Spleen (tissue), 11 donors: ENCODE data around the gene ZCCHC7. TPM values are rescaled to one million over a fixed set of nuclear protein-coding genes. Genes with fewer than 3 reads are reported as not detected.

Source experiments
- DNase-seq: peaks from one replicate; pipeline ENCODE4 v3.0.0-alpha.2; 2020
- H3K27ac ChIP-seq, 8 donors: fragments of 200-600 bp; sonication (generic) in 7 of 8; 1 replicate in 4 of 8; 2 replicates in 4 of 8; pipeline versions ENCODE4 v1.5.0 to v1.8.0; 2016 to 2021; ENCODE audit warnings: inconsistent platforms in 4 of 8, mild to moderate bottlenecking in 4 of 8, moderate library complexity in 1 of 8
- H3K27me3 ChIP-seq, 7 donors: fragments of 200-600 bp; sonication (generic) in 6 of 7; replicated peaks in 1 of 7; 1 replicate in 4 of 7; 2 replicates in 3 of 7; pipeline versions ENCODE4 v1.5.0 to v1.8.0; 2016 to 2021; ENCODE audit warnings: inconsistent platforms in 3 of 7, mild to moderate bottlenecking in 1 of 7
- H3K36me3 ChIP-seq, 6 donors: fragments of 200-600 bp; sonication (generic) in 5 of 6; 1 replicate in 4 of 6; 2 replicates in 2 of 6; pipeline versions ENCODE4 v1.5.0 to v1.8.0; 2016 to 2021; ENCODE audit warnings: inconsistent platforms in 2 of 6
- H3K4me1 ChIP-seq, 6 donors: fragments of 200-600 bp; sonication (generic) in 5 of 6; 1 replicate in 3 of 6; 2 replicates in 3 of 6; pipeline versions ENCODE4 v1.5.0 to v1.8.0; 2016 to 2021; ENCODE audit warnings: inconsistent platforms in 3 of 6
- H3K4me3 ChIP-seq, 8 donors: fragments of 200-600 bp; sonication (generic) in 7 of 8; 1 replicate in 4 of 8; 2 replicates in 4 of 8; pipeline versions ENCODE4 v1.5.0 to v1.8.0; 2016 to 2021; ENCODE audit warnings: inconsistent platforms in 4 of 8, mild to moderate bottlenecking in 4 of 8, moderate library complexity in 2 of 8
- H3K9me3 ChIP-seq, 8 donors: fragments of 200-600 bp; sonication (generic) in 7 of 8; 1 replicate in 4 of 8; 2 replicates in 4 of 8; pipeline versions ENCODE4 v1.5.0 to v1.8.0; 2016 to 2021; ENCODE audit warnings: inconsistent platforms in 4 of 8
- POLR2A ChIP-seq, 3 donors: fragments of 450-650 bp; IDR thresholded peaks; one replicate each; pipeline ENCODE4 v1.5.1; 2017; ENCODE audit warnings: antibody characterized with exemption in 3 of 3, mild to moderate bottlenecking in 1 of 3
- POLR2AphosphoS5 ChIP-seq, 3 donors: sonication (generic); formaldehyde crosslinking; IDR thresholded peaks; one replicate each; pipeline ENCODE4 v1.5.1; 2017; ENCODE audit warnings: antibody characterized with exemption in 3 of 3
- WGBS, 5 donors: extraction: QIAGEN DNeasy Blood & Tissue Kit in 3 of 5; methylation state at CpG; one replicate each; pipeline versions ENCODE4 v1.1.5 to v1.1.7; 2013 to 2018; 5-methylcytosine and 5-hydroxymethylcytosine counted together
- intact Hi-C: fragments of 100-400 bp; cut with DNase I; formaldehyde crosslinking; loops from one replicate; pipeline ENCODE4 v1.15.0; 2023; ENCODE audit warnings: low total_unique reads
- polyA plus RNA-seq, 3 donors: library from polyadenylated mRNA; stranded (reverse); fragments of 200-250 nt; gene quantifications; one replicate each; pipeline ENCODE4 v1.2.1, GENCODE V29; 2013
- total RNA-seq, 7 donors: library from RNA; depleted of rRNA in 3 of 7; stranded (reverse); fragments of >200 nt in 3 of 7; fragmentation: NEBNext Ultra II Directional in 4 of 7; extraction: Animal tissue kit (Norgen Biotek cat#: 25700) in 4 of 7; gene quantifications; one replicate each; pipeline versions ENCODE4 v1.1.0 to v1.2.1, GENCODE V29; 2016 to 2021
- TF ChIP-seq, protein P1 (sequence below), 11 experiments: fragments of 200-600 bp in 7 of 11; fragments of 450-650 bp in 4 of 11; sonication (generic) in 4 of 11; IDR thresholded peaks in 8 of 11; conservative IDR thresholded peaks in 3 of 11; 1 replicate in 7 of 11; 2 replicates in 4 of 11; pipeline versions ENCODE4 v1.4.0 to v1.8.0; 2016 to 2021; ENCODE audit warnings: antibody characterized with exemption in 11 of 11, inconsistent platforms in 4 of 11, mild to moderate bottlenecking in 1 of 11
- donor health status: healthy with polysubstance abuse.
- donor health status: DM: no; HTN: no; CAD: no; lungs with moderate emphysema.
- donor health status: DM: no; HTN: no; CAD: no.
- donor health status: Bipolar disorder and iron deficiency.
- donor health status: healthy.
- donor health status: DM: no; HTN: no; CAD: no.
- donor health status: DM: yes; HTN: yes; CAD: no.

The ZCCHC7 gene
- total and polyA plus RNA-seq, 10 donors, result 17.0 to 50.6 (median 38.1) TPM

DNA sequence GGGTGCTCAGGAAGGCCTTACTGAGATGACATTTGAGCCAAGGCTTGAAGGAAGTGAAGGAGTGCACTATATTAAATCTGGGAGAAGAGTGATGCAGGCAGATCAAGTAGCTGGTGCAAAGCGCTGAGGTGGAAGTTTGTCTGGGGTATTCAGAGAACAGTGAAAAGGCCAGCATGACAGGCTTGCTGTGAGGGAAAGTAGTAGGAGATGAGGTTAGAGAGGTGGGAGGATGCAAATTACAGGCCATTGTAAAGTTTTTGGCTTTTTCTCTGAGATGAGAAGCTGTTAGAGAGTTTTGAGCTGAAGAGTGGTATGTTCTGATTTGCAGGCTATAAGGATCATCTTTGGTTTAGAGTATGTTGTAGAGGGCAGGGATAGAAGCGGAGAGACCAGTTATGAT, 221.3 kb downstream of the ZCCHC7 start:
- no peak for DNase-seq
- Histone ChIP-seq H3K27ac (peak overlapping the region in 2 of 8 donors; percentile 14 to 32), H3K36me3 (peaks cover 0 to 11% (median 0%) of the 10 kb centered on the region in 6 donors), H3K4me1 (peaks cover 3 to 68% (median 27%) of the 10 kb centered on the region in 6 donors), H3K9me3 (no peaks in the 10 kb centered on the region), H3K27me3 (no peaks in the 10 kb centered on the region), H3K4me3 (no peak overlapping the region)
- TF ChIP-seq POLR2AphosphoS5 (IDR thresholded peaks at IDR 0.05), result no peak
- no peak for TF ChIP-seq POLR2A (IDR thresholded peaks at IDR 0.05)
- TF ChIP-seq, protein P1, sequence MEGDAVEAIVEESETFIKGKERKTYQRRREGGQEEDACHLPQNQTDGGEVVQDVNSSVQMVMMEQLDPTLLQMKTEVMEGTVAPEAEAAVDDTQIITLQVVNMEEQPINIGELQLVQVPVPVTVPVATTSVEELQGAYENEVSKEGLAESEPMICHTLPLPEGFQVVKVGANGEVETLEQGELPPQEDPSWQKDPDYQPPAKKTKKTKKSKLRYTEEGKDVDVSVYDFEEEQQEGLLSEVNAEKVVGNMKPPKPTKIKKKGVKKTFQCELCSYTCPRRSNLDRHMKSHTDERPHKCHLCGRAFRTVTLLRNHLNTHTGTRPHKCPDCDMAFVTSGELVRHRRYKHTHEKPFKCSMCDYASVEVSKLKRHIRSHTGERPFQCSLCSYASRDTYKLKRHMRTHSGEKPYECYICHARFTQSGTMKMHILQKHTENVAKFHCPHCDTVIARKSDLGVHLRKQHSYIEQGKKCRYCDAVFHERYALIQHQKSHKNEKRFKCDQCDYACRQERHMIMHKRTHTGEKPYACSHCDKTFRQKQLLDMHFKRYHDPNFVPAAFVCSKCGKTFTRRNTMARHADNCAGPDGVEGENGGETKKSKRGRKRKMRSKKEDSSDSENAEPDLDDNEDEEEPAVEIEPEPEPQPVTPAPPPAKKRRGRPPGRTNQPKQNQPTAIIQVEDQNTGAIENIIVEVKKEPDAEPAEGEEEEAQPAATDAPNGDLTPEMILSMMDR (IDR thresholded peaks at IDR 0.05 in 8 of 11, conservative IDR thresholded peaks at IDR 0.05 in 3 of 11), result no peak
- intact Hi-C loops, result no loop called here
- 91 to 95% (median 94%) methylated on average over 2 of the region's 2 CpGs for whole genome bisulfite sequencing, 5 donors

DNA sequence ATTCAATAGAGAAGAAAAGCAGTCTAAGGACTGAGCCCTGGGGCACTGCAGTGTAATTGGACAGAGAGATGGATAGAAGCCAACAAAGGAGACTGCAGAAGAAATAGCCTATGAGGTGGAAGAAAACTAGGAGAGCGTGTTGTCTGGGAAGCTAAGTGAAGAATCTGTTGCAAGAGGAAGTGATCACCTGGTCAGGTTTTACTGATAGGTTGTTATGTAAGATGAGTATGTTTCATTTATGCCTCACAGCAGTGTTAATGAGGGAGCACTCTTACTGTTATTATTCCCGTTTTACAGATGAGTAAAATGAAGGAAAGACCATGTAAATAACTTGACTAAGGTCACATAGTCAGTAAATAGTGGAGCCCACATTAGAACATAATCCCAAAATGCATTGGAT, 222.1 kb downstream of the ZCCHC7 start:
- Histone ChIP-seq H3K27ac (no peak overlapping the region), H3K36me3 (peaks cover 0 to 11% (median 0%) of the 10 kb centered on the region in 6 donors), H3K9me3 (no peaks in the 10 kb centered on the region), H3K27me3 (no peaks in the 10 kb centered on the region), H3K4me1 (peaks cover 3 to 61% (median 22%) of the 10 kb centered on the region in 6 donors), H3K4me3 (no peak overlapping the region)
- TF ChIP-seq, protein P1 (IDR thresholded peaks at IDR 0.05 in 8 of 11, conservative IDR thresholded peaks at IDR 0.05 in 3 of 11), result no peak
- WGBS, 5 donors, result 73 to 88% (median 82%) methylated on average over 2 of the region's 2 CpGs
- intact Hi-C loops, result no loop called here
- DNase-seq, result no peak

DNA sequence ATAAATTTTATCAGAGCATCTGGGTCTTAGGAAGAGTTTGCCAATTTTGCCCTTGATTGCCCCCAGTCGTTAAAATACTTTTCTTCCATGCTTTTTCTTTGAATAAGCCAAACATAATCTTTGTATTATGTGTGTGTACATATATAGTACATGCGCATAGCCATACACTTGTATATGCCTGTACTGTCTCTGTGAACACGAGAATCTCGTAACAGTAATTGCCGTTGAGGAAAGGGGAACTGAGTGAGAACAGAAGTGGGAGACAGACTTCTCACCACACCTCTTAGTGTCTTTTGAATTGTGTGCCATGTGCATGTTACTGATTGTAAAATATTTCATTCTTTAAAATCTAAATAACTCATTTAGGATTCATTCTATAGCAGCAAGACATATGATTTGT, 222.5 kb downstream of the ZCCHC7 start:
- Histone ChIP-seq H3K4me1 (peaks cover 0 to 57% (median 18%) of the 10 kb centered on the region in 6 donors), H3K9me3 (no peaks in the 10 kb centered on the region), H3K27me3 (no peaks in the 10 kb centered on the region), H3K27ac (no peak overlapping the region), H3K36me3 (peaks cover 0 to 11% (median 0%) of the 10 kb centered on the region in 6 donors), H3K4me3 (no peak overlapping the region)
- intact Hi-C loops, result no loop called here
- TF ChIP-seq POLR2AphosphoS5 (IDR thresholded peaks at IDR 0.05) (no peak), POLR2A (IDR thresholded peaks at IDR 0.05) (no peak)
- TF ChIP-seq, protein P1 (IDR thresholded peaks at IDR 0.05 in 8 of 11, conservative IDR thresholded peaks at IDR 0.05 in 3 of 11), result no peak
- DNase-seq, result no peak
- WGBS, 5 donors, result 62 to 74% (median 70%) methylated on average over 5 of the region's 5 CpGs

DNA sequence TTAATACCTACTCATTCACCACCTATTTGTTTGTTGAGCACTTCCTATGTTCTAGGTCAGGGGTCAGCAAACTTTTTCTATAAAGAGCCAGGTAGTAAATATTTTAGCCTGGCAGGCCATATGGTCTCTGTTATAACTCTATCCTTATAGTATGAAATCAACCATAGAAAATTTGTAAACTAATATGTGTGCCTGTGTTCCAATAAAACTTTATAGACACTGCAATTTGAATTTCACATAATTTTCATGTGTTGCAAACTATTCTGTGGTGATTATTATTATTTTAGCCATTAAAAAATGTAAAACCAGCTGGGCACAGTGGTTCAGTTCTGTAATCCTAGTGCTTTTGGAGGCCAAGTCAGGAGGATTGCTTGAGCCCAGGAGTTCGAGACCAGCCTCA, 223.3 kb downstream of the ZCCHC7 start:
- Histone ChIP-seq H3K4me1 (peaks cover 0 to 49% (median 12%) of the 10 kb centered on the region in 6 donors), H3K27me3 (no peaks in the 10 kb centered on the region), H3K9me3 (no peaks in the 10 kb centered on the region), H3K27ac (no peak overlapping the region), H3K4me3 (no peak overlapping the region), H3K36me3 (peaks cover 0 to 14% (median 0%) of the 10 kb centered on the region in 6 donors)
- DNase-seq, result no peak
- intact Hi-C loops, result no loop called here
- TF ChIP-seq POLR2AphosphoS5 (IDR thresholded peaks at IDR 0.05) (no peak), POLR2A (IDR thresholded peaks at IDR 0.05) (no peak)
- WGBS, 5 donors, result 94 to 100% (median 100%) methylated on average over 1 of the region's 1 CpG

DNA sequence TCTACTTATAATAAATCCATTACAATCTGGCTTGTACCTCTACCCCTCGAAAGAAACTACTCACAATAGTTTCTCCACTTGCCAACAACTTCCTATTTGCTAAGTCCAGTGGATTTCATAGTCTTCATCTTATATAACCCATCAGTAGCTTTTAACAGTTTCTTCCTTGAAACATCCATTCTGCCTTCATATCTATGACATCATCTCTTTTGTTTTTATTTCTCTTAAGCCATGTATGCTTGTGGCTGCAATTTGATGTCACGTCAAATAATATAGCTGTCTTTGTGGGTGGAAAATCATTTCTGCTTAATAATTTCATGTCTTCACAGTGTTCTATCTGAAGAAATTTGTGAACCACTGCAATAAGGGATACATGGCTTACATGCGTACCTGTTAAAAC, 224.7 kb downstream of the ZCCHC7 start:
- 82 to 93% (median 85%) methylated on average over 3 of the region's 3 CpGs for WGBS, 5 donors

More for the DNA sequence above, 224.7 kb downstream of the ZCCHC7 start:
- no peak for TF ChIP-seq POLR2AphosphoS5 (IDR thresholded peaks at IDR 0.05)
- TF ChIP-seq, protein P1 (IDR thresholded peaks at IDR 0.05 in 8 of 11, conservative IDR thresholded peaks at IDR 0.05 in 3 of 11), result no peak
- no peak for TF ChIP-seq POLR2A (IDR thresholded peaks at IDR 0.05)
- intact Hi-C loops, result no loop called here
- no peaks in the 10 kb centered on the region for H3K9me3 ChIP-seq
- DNase-seq, result no peak
- no peak overlapping the region for H3K4me3 ChIP-seq
- peaks cover 0 to 27% (median 0%) of the 10 kb centered on the region in 6 donors for H3K36me3 ChIP-seq
- no peak overlapping the region for H3K27ac ChIP-seq
- peaks cover 0 to 36% (median 6%) of the 10 kb centered on the region in 6 donors for H3K4me1 ChIP-seq
- no peaks in the 10 kb centered on the region for H3K27me3 ChIP-seq
